Measurements from ENCODE around the gene EPHA3. TPM values are rescaled to one million over a fixed set of nuclear protein-coding genes. Genes with fewer than 3 reads are reported as not detected.
A peak's percentile ranks its signal among the peaks of the same experiment; 100 is the strongest.

Gene EPHA3
- total RNA-seq, 6 donors from 2014 or later = 0.46 to 3.9 (median 0.79) TPM; not detected in 1

GRCh38 chr3:89139870-89140269 is 32.4 kb downstream of the EPHA3 start:
- TF ChIP-seq POLR2AphosphoS5 (IDR thresholded peaks at IDR 0.05) (no peak), EP300 (IDR thresholded peaks at IDR 0.05) (no peak), POLR2A (IDR thresholded peaks at IDR 0.05) (no peak)
- TF ChIP-seq, protein P1, sequence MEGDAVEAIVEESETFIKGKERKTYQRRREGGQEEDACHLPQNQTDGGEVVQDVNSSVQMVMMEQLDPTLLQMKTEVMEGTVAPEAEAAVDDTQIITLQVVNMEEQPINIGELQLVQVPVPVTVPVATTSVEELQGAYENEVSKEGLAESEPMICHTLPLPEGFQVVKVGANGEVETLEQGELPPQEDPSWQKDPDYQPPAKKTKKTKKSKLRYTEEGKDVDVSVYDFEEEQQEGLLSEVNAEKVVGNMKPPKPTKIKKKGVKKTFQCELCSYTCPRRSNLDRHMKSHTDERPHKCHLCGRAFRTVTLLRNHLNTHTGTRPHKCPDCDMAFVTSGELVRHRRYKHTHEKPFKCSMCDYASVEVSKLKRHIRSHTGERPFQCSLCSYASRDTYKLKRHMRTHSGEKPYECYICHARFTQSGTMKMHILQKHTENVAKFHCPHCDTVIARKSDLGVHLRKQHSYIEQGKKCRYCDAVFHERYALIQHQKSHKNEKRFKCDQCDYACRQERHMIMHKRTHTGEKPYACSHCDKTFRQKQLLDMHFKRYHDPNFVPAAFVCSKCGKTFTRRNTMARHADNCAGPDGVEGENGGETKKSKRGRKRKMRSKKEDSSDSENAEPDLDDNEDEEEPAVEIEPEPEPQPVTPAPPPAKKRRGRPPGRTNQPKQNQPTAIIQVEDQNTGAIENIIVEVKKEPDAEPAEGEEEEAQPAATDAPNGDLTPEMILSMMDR (IDR thresholded peaks at IDR 0.05) = no peak
- no peaks in the 10 kb centered on the region for H3K9me3 ChIP-seq
- H3K4me3 ChIP-seq = no peak overlapping the region
- H3K27me3 ChIP-seq = no peaks in the 10 kb centered on the region
- 71 to 83% methylated on average over 3 of the region's 3 CpGs for WGBS, 2 donors
- no peaks in the 10 kb centered on the region for H3K36me3 ChIP-seq
- no peaks in the 10 kb centered on the region for H3K4me1 ChIP-seq
- no peak overlapping the region for H3K27ac ChIP-seq
- DNase-seq (no peak), ATAC-seq (ENCODE audit: low FRiP score in 2 of 2) (no peak)

GRCh38 chr3:89144080-89144479 is 36.7 kb downstream of the EPHA3 start:
- ATAC-seq (ENCODE audit: low FRiP score in 2 of 2) = no peak
- Histone ChIP-seq H3K27ac (no peak overlapping the region), H3K4me3 (no peak overlapping the region)

DNA sequence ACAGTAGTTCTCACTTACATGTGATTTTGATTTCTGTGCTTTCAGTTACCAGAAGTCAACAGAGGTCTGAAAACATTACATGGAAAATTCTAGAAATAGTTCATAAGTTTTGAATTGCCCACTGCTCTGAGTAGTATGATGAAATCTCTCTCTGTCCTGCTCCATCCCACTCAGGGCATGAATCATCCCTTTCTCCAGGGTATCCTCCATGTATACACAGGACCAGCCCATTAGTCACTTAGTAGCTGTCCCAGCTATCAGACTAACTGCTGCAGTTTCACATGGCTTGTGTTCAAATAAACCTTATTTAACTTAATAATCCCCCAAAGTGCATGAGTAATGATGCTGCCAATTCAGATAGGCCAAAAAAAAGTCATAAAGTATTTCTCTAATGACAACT is 38.6 kb downstream of the EPHA3 start:
- H3K4me1 ChIP-seq = no peaks in the 10 kb centered on the region
- no peak for TF ChIP-seq POLR2A (IDR thresholded peaks at IDR 0.05)
- TF ChIP-seq EP300 (IDR thresholded peaks at IDR 0.05) = no peak
- TF ChIP-seq, protein P1 (IDR thresholded peaks at IDR 0.05) = no peak
- no peak for TF ChIP-seq POLR2AphosphoS5 (IDR thresholded peaks at IDR 0.05)
- no peak overlapping the region for H3K4me3 ChIP-seq
- H3K36me3 ChIP-seq = no peaks in the 10 kb centered on the region
- ATAC-seq (ENCODE audit: low FRiP score in 2 of 2) (peak in 1 of 2 donors; percentile 80), DNase-seq (no peak)
- H3K27me3 ChIP-seq = no peaks in the 10 kb centered on the region
- H3K9me3 ChIP-seq = no peaks in the 10 kb centered on the region
- H3K27ac ChIP-seq = no peak overlapping the region

More at GRCh38 chr3:89144080-89144479, 36.7 kb downstream of the EPHA3 start:
- no peaks in the 10 kb centered on the region for H3K27me3 ChIP-seq
- no peaks in the 10 kb centered on the region for H3K4me1 ChIP-seq
- TF ChIP-seq POLR2A (IDR thresholded peaks at IDR 0.05) = no peak
- TF ChIP-seq, protein P1 (IDR thresholded peaks at IDR 0.05) = no peak
- TF ChIP-seq POLR2AphosphoS5 (IDR thresholded peaks at IDR 0.05) = no peak
- TF ChIP-seq EP300 (IDR thresholded peaks at IDR 0.05) = no peak
- DNase-seq = no peak
- 83 to 86% methylated on average over 2 of the region's 2 CpGs for WGBS, 2 donors
- no peaks in the 10 kb centered on the region for H3K9me3 ChIP-seq
- H3K36me3 ChIP-seq = no peaks in the 10 kb centered on the region

GRCh38 chr3:89154416-89154815 is 47.0 kb downstream of the EPHA3 start:
- TF ChIP-seq EP300 (IDR thresholded peaks at IDR 0.05) (no peak), POLR2AphosphoS5 (IDR thresholded peaks at IDR 0.05) (no peak), POLR2A (IDR thresholded peaks at IDR 0.05) (no peak)
- TF ChIP-seq, protein P1 (IDR thresholded peaks at IDR 0.05) = no peak
- Histone ChIP-seq H3K27me3 (no peaks in the 10 kb centered on the region), H3K9me3 (no peaks in the 10 kb centered on the region), H3K27ac (no peak overlapping the region), H3K36me3 (no peaks in the 10 kb centered on the region), H3K4me3 (no peak overlapping the region), H3K4me1 (no peaks in the 10 kb centered on the region)
- DNase-seq (no peak), ATAC-seq (ENCODE audit: low FRiP score in 2 of 2) (no peak)

- ATAC-seq (ENCODE audit: low FRiP score in 2 of 2) (no peak), DNase-seq (no peak)
- Histone ChIP-seq H3K4me1 (no peaks in the 10 kb centered on the region), H3K27me3 (no peaks in the 10 kb centered on the region), H3K27ac (no peak overlapping the region), H3K9me3 (no peaks in the 10 kb centered on the region), H3K4me3 (no peak overlapping the region), H3K36me3 (no peaks in the 10 kb centered on the region)
- no peak for TF ChIP-seq EP300 (IDR thresholded peaks at IDR 0.05)
- TF ChIP-seq, protein P1 (IDR thresholded peaks at IDR 0.05) = no peak
- TF ChIP-seq POLR2AphosphoS5 (IDR thresholded peaks at IDR 0.05) = no peak
- TF ChIP-seq POLR2A (IDR thresholded peaks at IDR 0.05) = no peak
- WGBS, 2 donors = 55 to 66% methylated on average over 6 of the region's 6 CpGs
Observed at GRCh38 chr3:89155811-89156210, 48.4 kb downstream of the EPHA3 start.
